Measurements from ENCODE around the gene PRPF8.

- TF ChIP-seq CTCF (IDR thresholded peaks at IDR 0.05) (no peak), POLR2A (IDR thresholded peaks at IDR 0.05) (no peak)
Measured at GRCh38 chr17:1616101-1616500, 68.6 kb downstream of the PRPF8 start.
